GM12892 (cell line): ENCODE measurements around the gene BICDL2.

ENCODE experiments used
- DNase-seq: peaks from one replicate; pipeline ENCODE4 v3.0.0; 2011; ENCODE audit not compliant: insufficient read length
- FAIRE-seq: peaks from 2 replicates; lab custom pipeline; 2011; peaks lifted over from hg19 to GRCh38; lab: Jason Lieb, UNC
- POLR2A ChIP-seq: IDR thresholded peaks from 2 replicates; pipeline ENCODE4 v1.6.1; 2011; ENCODE audit warnings: low read depth, low read length, control low read depth
- POLR2AphosphoS5 ChIP-seq: IDR thresholded peaks from 2 replicates; pipeline ENCODE4 v1.6.1; 2011; ENCODE audit warnings: low read depth, low read length, control low read depth
- TAF1 ChIP-seq: IDR thresholded peaks from 2 replicates; pipeline ENCODE4 v1.6.1; 2011; ENCODE audit warnings: low read depth, mild to moderate bottlenecking, control low read depth, low read length, borderline replicate concordance

Gene BICDL2

GRCh38 chr16:3026003-3026378 is 10.8 kb downstream of the BICDL2 start:
- no peak for TF ChIP-seq TAF1
- no peak for TF ChIP-seq POLR2A
- TF ChIP-seq POLR2AphosphoS5 = no peak
- FAIRE-seq (no peak), DNase-seq (no peak)

- DNase-seq (no peak), FAIRE-seq (no peak)
- TF ChIP-seq POLR2AphosphoS5 (no peak), POLR2A (no peak), TAF1 (no peak)
Observed at GRCh38 chr16:3025032-3026002, 11.4 kb downstream of the BICDL2 start.

GRCh38 chr16:3023669-3024478 is 12.9 kb downstream of the BICDL2 start, which contains the start of the genes HCFC1R1 and THOC6:
Gene HCFC1R1 (minus strand): TSS chr16:3023942. CDS start chr16:3023941, 1 bp downstream.
Gene THOC6 (plus strand): TSS chr16:3024035. CDS start chr16:3024327, 292 bp downstream.
- DNase-seq = peak; percentile 92
- TF ChIP-seq TAF1 (no peak), POLR2A (peak; percentile 83; the same call in 1 of the 2 replicates), POLR2AphosphoS5 (peak; percentile 89)
- peak; percentile 100 for FAIRE-seq

DNA sequence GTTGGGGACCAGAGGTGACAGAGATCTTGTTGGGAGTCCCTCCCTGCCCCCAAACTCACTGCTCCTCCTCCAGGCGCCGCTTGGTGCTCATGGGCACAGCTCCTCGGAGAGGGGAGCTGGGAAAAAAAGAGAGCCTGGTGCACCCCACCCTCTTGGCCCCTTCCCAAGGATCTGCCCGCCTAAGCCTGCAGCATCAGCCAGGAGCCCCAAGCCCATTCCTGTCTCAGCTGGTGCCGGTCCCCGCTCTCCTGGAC is 13.4 kb downstream of the BICDL2 start:
- no peak for FAIRE-seq
- TF ChIP-seq POLR2A (no peak), TAF1 (no peak), POLR2AphosphoS5 (no peak)
- DNase-seq = no peak

DNA sequence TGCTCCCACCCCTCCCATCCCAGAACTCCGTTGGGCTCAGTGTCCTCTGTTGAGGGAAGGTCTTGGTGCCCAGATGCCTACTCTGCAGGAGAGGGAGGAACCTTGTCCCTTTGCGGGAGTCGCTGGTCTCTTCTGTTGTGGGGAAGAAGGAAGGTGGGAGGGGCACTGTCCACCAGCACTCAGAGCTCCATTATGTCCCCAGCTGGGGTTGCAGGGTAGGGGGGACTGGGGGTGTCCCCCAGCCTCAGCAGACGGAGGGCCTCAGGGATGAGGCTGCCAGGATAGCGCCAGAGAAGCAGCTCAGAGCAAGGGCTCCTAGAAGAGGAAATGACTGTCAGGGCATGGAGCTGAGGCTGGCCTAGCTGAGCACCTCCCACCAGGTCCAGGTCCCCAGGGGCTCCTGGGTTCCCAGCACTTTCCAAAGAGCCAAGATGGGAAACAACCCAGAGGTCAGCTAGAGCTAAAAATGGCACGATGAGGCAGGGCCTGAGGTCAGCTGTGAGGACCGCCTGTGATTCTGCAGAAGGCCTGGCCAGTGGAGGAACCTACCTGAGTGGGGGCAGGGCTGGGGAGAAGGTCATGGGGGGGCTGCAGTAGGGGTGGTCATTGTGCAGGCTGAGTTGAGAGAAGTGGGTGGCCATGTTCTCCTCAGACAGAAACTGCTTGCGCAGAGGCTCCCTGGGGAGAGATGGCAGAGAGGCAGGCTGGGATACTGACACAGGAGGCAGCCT is 13.9 kb downstream of the BICDL2 start:
- DNase-seq = no peak
- no peak for TF ChIP-seq TAF1
- TF ChIP-seq POLR2AphosphoS5 = no peak
- TF ChIP-seq POLR2A = no peak
- peak; percentile 56 for FAIRE-seq

DNA sequence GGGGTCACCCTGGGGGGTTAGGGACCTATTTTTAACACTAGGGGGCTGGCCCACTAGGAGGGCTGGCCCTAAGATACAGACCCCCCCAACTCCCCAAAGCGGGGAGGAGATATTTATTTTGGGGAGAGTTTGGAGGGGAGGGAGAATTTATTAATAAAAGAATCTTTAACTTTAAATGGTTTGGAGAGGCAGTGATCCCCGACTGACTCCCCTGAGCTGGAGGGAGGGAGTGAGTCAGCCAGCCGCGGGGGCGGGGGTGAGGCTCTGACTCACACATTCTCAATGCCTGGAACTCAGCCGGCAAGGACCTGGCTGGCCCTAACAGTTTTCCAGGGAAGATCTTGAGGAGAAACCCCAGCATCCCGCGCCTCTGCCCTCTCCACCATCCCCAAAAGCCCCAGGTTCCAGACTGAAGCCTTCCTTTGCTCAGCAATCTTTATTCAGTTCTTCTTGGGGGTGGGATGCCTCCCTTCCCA is 14.5 kb downstream of the BICDL2 start:
- DNase-seq = no peak
- peak; percentile 58 for FAIRE-seq
- TF ChIP-seq POLR2AphosphoS5 = no peak
- TF ChIP-seq POLR2A = no peak
- TF ChIP-seq TAF1 = no peak

DNA sequence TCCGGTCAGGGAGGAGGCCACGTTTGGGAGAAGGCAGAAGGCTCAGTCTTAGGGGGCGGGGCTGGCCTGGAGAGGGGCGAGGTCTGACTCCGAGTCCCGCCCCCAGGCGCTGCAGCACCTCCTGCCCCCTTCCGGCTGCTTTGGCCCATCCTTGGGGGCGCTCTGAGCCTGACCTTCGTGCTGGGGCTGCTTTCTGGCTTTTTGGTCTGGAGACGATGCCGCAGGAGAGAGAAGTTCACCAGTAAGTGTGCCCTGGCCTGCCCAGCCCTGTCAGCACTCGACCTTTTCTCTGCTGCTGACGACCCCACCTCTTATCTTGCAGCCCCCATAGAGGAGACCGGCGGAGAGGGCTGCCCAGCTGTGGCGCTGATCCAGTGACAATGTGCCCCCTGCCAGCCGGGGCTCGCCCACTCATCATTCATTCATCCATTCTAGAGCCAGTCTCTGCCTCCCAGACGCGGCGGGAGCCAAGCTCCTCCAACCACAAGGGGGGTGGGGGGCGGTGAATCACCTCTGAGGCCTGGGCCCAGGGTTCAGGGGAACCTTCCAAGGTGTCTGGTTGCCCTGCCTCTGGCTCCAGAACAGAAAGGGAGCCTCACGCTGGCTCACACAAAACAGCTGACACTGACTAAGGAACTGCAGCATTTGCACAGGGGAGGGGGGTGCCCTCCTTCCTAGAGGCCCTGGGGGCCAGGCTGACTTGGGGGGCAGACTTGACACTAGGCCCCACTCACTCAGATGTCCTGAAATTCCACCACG is 15.1 kb downstream of the BICDL2 start:
- TF ChIP-seq POLR2AphosphoS5 (no peak), TAF1 (no peak), POLR2A (no peak)
- DNase-seq = no peak
- FAIRE-seq = peak; percentile 91

DNA sequence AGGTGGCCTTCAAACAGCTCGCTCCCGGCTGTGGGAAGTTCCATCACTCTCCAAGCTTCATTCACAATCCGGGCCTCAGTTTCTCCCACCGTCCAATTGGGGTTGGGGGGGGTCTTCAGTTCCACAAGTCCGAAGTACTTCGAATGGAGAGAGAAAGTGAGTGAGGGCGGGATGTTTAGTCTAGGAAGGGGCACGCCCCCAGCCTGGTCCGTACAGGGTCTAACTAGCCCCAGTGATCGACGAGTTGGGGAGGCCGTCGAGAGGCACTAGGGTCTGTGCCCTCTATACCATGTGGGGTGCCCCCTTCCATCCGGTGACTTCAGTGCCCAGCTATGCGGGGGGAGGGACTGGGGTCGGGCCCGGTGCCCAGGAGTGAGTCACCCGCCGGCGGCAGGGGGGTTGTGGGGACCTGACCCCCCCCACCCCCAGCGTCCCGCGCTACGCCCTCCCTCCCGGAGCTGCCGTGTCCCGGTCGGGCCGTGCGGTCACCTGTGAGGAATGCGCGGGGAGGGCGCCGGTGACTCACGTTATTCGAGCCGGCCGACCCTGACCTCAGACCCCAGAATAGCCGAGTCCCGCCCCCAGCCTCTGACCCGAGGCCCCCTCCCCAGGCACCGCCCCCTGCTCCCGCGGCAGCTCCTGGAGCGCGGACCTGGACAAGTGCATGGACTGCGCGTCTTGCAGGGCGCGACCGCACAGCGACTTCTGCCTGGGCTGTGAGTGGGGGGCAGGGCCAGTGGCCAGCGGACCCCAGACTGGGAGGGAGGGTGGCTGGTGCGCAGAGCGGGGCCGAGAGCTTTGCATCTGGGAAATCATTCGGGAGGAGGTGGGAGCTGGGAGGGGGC is 15.9 kb downstream of the BICDL2 start:
- DNase-seq (no peak), FAIRE-seq (no peak)
- no peak for TF ChIP-seq POLR2AphosphoS5
- no peak for TF ChIP-seq TAF1
- TF ChIP-seq POLR2A = no peak

GRCh38 chr16:3020247-3020603 is 16.5 kb downstream of the BICDL2 start, which contains the start of gene TNFRSF12A:
Gene TNFRSF12A (plus strand): TSS chr16:3020368. CDS start chr16:3020398, 30 bp downstream.
- TF ChIP-seq POLR2AphosphoS5 (no peak), POLR2A (peak; percentile 56; the same call in 1 of the 2 replicates), TAF1 (0 out of 2 replicates have a peak, but pooled peaks have one; percentile 57)
- DNase-seq (peak; percentile 88), FAIRE-seq (peak; percentile 81)
